Endodermal cell (in vitro differentiated cells): ENCODE results near the gene PPEF1. TPM values are rescaled to one million over a fixed set of nuclear protein-coding genes. Genes with fewer than 3 reads are reported as not detected.

ENCODE experiments used
- DNase-seq: peaks from one replicate; pipeline ENCODE4 v3.0.0-alpha.2; 2017
- H3K27ac ChIP-seq: 2 replicates; pipeline ENCODE4 v1.5.1; 2013; ENCODE audit warnings: mild to moderate bottlenecking, low read depth, low read length, moderate library complexity
- H3K27me3 ChIP-seq: 2 replicates; pipeline ENCODE4 v1.6.1; 2013; ENCODE audit warnings: mild to moderate bottlenecking, low read length, moderate library complexity; ENCODE audit not compliant: insufficient read depth, control insufficient read depth, poor library complexity, severe bottlenecking
- H3K36me3 ChIP-seq: 2 replicates; pipeline ENCODE4 v1.7.0; 2013; ENCODE audit warnings: mild to moderate bottlenecking, low read length, moderate library complexity; ENCODE audit not compliant: control insufficient read depth, insufficient read depth
- H3K4me1 ChIP-seq: one replicate; pipeline ENCODE4 v1.7.0; 2013; ENCODE audit warnings: low read length; ENCODE audit not compliant: control insufficient read depth, insufficient read depth
- H3K4me3 ChIP-seq: 2 replicates; pipeline ENCODE4 v1.5.1; 2013; ENCODE audit warnings: mild to moderate bottlenecking, low read length, moderate library complexity
- H3K9ac ChIP-seq: 2 replicates; pipeline ENCODE4 v1.6.1; 2013; ENCODE audit warnings: mild to moderate bottlenecking, low read length, moderate library complexity; ENCODE audit not compliant: poor library complexity, severe bottlenecking; ENCODE audit errors: extremely low read depth
- H3K9me3 ChIP-seq: 2 replicates; pipeline ENCODE4 v1.6.1; 2013; ENCODE audit warnings: mild to moderate bottlenecking, low read length, moderate library complexity; ENCODE audit not compliant: control insufficient read depth
- H3K27ac Mint-ChIP-seq: 2 replicates; pipeline ENCODE4 v1.8.0; 2020; ENCODE audit warnings: mixed read lengths
- H3K27me3 Mint-ChIP-seq: 2 replicates; pipeline ENCODE4 v1.8.0; 2021; ENCODE audit warnings: mild to moderate bottlenecking, mixed read lengths; ENCODE audit not compliant: insufficient read depth
- H3K36me3 Mint-ChIP-seq: 2 replicates; pipeline ENCODE4 v1.8.0; 2020; ENCODE audit warnings: low read depth, mixed read lengths
- H3K4me1 Mint-ChIP-seq: 2 replicates; pipeline ENCODE4 v1.8.0; 2020; ENCODE audit warnings: mixed read lengths
- H3K4me3 Mint-ChIP-seq: 2 replicates; pipeline ENCODE4 v1.8.0; 2020; ENCODE audit warnings: mild to moderate bottlenecking, moderate library complexity, mixed read lengths
- H3K9me3 Mint-ChIP-seq: 2 replicates; pipeline ENCODE4 v1.8.0; 2020; ENCODE audit warnings: mild to moderate bottlenecking, mixed read lengths
- CTCF ChIP-seq: fragments of 200-600 bp; sonication (generic); conservative IDR thresholded peaks from 2 replicates; pipeline ENCODE4 v1.5.0; 2021; ENCODE audit warnings: antibody characterized with exemption, mild to moderate bottlenecking
- WGBS, 2 experiments: methylation state at CpG; one replicate each; pipeline versions ENCODE4 v1.1.5 to v1.1.7; 2013; ENCODE audit warnings: missing lambda C conversion rate in 2 of 2, mixed read lengths in 1 of 2; ENCODE audit not compliant: insufficient coverage in 1 of 2, insufficient read length in 1 of 2; 5-methylcytosine and 5-hydroxymethylcytosine counted together
- total RNA-seq, 2 donors: library from RNA; stranded (reverse); fragmentation: NEBNext Ultra II Directional in 1 of 2; extraction: Animal tissue kit (Norgen Biotek cat#: 25700) in 1 of 2; gene quantifications; 2 replicates in 1 of 2; 3 replicates in 1 of 2; pipeline ENCODE4 v1.2.1, GENCODE V29; 2021

PPEF1 gene
- total RNA-seq, 2 donors from 2014 or later: 0.81 to 4.4 TPM

- no peaks in the 10 kb centered on the region for H3K4me1 Mint-ChIP-seq
- H3K9me3 Mint-ChIP-seq: peaks cover 67% of the 10 kb centered on the region
- no peaks in the 10 kb centered on the region for H3K27me3 Mint-ChIP-seq
- no peak overlapping the region for H3K4me3 ChIP-seq
- H3K36me3 ChIP-seq: no peaks in the 10 kb centered on the region
- H3K9ac ChIP-seq: no peak overlapping the region
- no peak overlapping the region for H3K27ac ChIP-seq
- no peak for DNase-seq
- H3K27ac Mint-ChIP-seq: no peak overlapping the region
- TF ChIP-seq CTCF: no peak
- H3K36me3 Mint-ChIP-seq: no peaks in the 10 kb centered on the region
- no peaks in the 10 kb centered on the region for H3K27me3 ChIP-seq
- 91% methylated on average over 15 of the region's 15 CpGs; no CpG with 5 or more reads in 1 of the 2 experiments for WGBS, 2 experiments
- no peaks in the 10 kb centered on the region for H3K4me1 ChIP-seq
- H3K9me3 ChIP-seq: no peaks in the 10 kb centered on the region
- H3K4me3 Mint-ChIP-seq: no peak overlapping the region
Observed at GRCh38 chrX:18666614-18667013, 40.8 kb upstream of the PPEF1 start.

GRCh38 chrX:18668071-18668835 is 39.2 kb upstream of the PPEF1 start:
- no peaks in the 10 kb centered on the region for H3K4me1 Mint-ChIP-seq
- no peak for DNase-seq
- H3K9me3 Mint-ChIP-seq: peaks cover 64% of the 10 kb centered on the region
- H3K9me3 ChIP-seq: no peaks in the 10 kb centered on the region
- WGBS, 2 experiments: 89 to 95% methylated on average over 4 to 15 of the region's 15 CpGs
- no peaks in the 10 kb centered on the region for H3K36me3 Mint-ChIP-seq
- no peak overlapping the region for H3K4me3 ChIP-seq
- no peak for TF ChIP-seq CTCF
- no peaks in the 10 kb centered on the region for H3K4me1 ChIP-seq
- H3K9ac ChIP-seq: no peak overlapping the region
- no peak overlapping the region for H3K4me3 Mint-ChIP-seq
- H3K27ac ChIP-seq: no peak overlapping the region
- no peaks in the 10 kb centered on the region for H3K36me3 ChIP-seq
- H3K27ac Mint-ChIP-seq: no peak overlapping the region
- no peaks in the 10 kb centered on the region for H3K27me3 ChIP-seq
- H3K27me3 Mint-ChIP-seq: no peaks in the 10 kb centered on the region

- Mint-ChIP-seq H3K4me1 (peaks cover 1% of the 10 kb centered on the region), H3K27ac (no peak within 1 kb of the TSS), H3K36me3 (no peaks in the 10 kb centered on the region), H3K4me3 (no peak within 1 kb of the TSS), H3K27me3 (no peaks in the 10 kb centered on the region), H3K9me3 (peaks cover 48% of the 10 kb centered on the region)
- Histone ChIP-seq H3K4me1 (no peaks in the 10 kb centered on the region), H3K9me3 (no peaks in the 10 kb centered on the region), H3K27me3 (no peaks in the 10 kb centered on the region), H3K27ac (no peak within 1 kb of the TSS), H3K4me3 (no peak within 1 kb of the TSS), H3K36me3 (no peaks in the 10 kb centered on the region), H3K9ac (no peak within 1 kb of the TSS)
- DNase-seq: no peak
- WGBS, 2 experiments: 84 to 91% methylated on average over 5 to 6 of the region's 10 CpGs
- no peak for TF ChIP-seq CTCF
Observed at GRCh38 chrX:18672008-18672407, 35.4 kb upstream of the PPEF1 start, which contains the start of gene RS1. RS1 (minus strand) TSS chrX:18672108; CDS start chrX:18672068, 40 bp downstream.
